ENCODE results near the gene FCRL3. TPM values are rescaled to one million over a fixed set of nuclear protein-coding genes. Genes with fewer than 3 reads are reported as not detected.

FCRL3 gene
- total RNA-seq, 3 donors from 2014 or later = 0.36 to 0.69 TPM; not detected in 1

GRCh38 chr1:157652859-157653493 is 47.6 kb downstream of the FCRL3 start:
- ATAC-seq (peak; percentile 56), DNase-seq (no peak)
- H3K4me1 ChIP-seq (ENCODE audit: low read depth) = no peaks in the 10 kb centered on the region
- TF ChIP-seq, protein P1, sequence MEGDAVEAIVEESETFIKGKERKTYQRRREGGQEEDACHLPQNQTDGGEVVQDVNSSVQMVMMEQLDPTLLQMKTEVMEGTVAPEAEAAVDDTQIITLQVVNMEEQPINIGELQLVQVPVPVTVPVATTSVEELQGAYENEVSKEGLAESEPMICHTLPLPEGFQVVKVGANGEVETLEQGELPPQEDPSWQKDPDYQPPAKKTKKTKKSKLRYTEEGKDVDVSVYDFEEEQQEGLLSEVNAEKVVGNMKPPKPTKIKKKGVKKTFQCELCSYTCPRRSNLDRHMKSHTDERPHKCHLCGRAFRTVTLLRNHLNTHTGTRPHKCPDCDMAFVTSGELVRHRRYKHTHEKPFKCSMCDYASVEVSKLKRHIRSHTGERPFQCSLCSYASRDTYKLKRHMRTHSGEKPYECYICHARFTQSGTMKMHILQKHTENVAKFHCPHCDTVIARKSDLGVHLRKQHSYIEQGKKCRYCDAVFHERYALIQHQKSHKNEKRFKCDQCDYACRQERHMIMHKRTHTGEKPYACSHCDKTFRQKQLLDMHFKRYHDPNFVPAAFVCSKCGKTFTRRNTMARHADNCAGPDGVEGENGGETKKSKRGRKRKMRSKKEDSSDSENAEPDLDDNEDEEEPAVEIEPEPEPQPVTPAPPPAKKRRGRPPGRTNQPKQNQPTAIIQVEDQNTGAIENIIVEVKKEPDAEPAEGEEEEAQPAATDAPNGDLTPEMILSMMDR (IDR thresholded peaks at IDR 0.05) = no peak
- H3K4me3 ChIP-seq = no peak overlapping the region
- intact Hi-C loops (cut with DNase I, micrococcal nuclease) = no loop called here
- H3K9me3 ChIP-seq = no peaks in the 10 kb centered on the region
- no peaks in the 10 kb centered on the region for H3K36me3 ChIP-seq (ENCODE audit: low read depth)

GRCh38 chr1:157648317-157648716 is 52.3 kb downstream of the FCRL3 start:
- intact Hi-C loops (cut with DNase I, micrococcal nuclease) = no loop called here
- Histone ChIP-seq H3K9me3 (no peaks in the 10 kb centered on the region), H3K4me1 (ENCODE audit: low read depth) (no peaks in the 10 kb centered on the region), H3K4me3 (no peak overlapping the region), H3K36me3 (ENCODE audit: low read depth) (no peaks in the 10 kb centered on the region)
- TF ChIP-seq, protein P1 (IDR thresholded peaks at IDR 0.05) = no peak
- no peak for DNase-seq
- ATAC-seq = no peak

GRCh38 chr1:157646144-157646543 is 54.4 kb downstream of the FCRL3 start:
- Histone ChIP-seq H3K9me3 (no peaks in the 10 kb centered on the region), H3K4me3 (no peak overlapping the region), H3K4me1 (ENCODE audit: low read depth) (no peaks in the 10 kb centered on the region), H3K36me3 (ENCODE audit: low read depth) (no peaks in the 10 kb centered on the region)
- no peak for DNase-seq
- ATAC-seq = no peak
- intact Hi-C loops (cut with DNase I, micrococcal nuclease) = no loop called here
- TF ChIP-seq, protein P1 (IDR thresholded peaks at IDR 0.05) = no peak

GRCh38 chr1:157641177-157641576 is 59.4 kb downstream of the FCRL3 start:
- ATAC-seq = no peak

GRCh38 chr1:157639800-157640199 is 60.8 kb downstream of the FCRL3 start:
- intact Hi-C loops (cut with DNase I, micrococcal nuclease) = no loop called here
- ATAC-seq = no peak
- TF ChIP-seq, protein P1 (IDR thresholded peaks at IDR 0.05) = no peak

More at GRCh38 chr1:157641177-157641576, 59.4 kb downstream of the FCRL3 start:
- no peak for DNase-seq
- no peak overlapping the region for H3K4me3 ChIP-seq
- H3K36me3 ChIP-seq (ENCODE audit: low read depth) = no peaks in the 10 kb centered on the region
- intact Hi-C loops (cut with DNase I, micrococcal nuclease) = no loop called here
- TF ChIP-seq, protein P1 (IDR thresholded peaks at IDR 0.05) = no peak
- H3K9me3 ChIP-seq = no peaks in the 10 kb centered on the region
- H3K4me1 ChIP-seq (ENCODE audit: low read depth) = no peaks in the 10 kb centered on the region

More at GRCh38 chr1:157639800-157640199, 60.8 kb downstream of the FCRL3 start:
- DNase-seq = no peak
- Histone ChIP-seq H3K9me3 (no peaks in the 10 kb centered on the region), H3K36me3 (ENCODE audit: low read depth) (no peaks in the 10 kb centered on the region), H3K4me3 (no peak overlapping the region), H3K4me1 (ENCODE audit: low read depth) (no peaks in the 10 kb centered on the region)
